HG03196 (cell line): ENCODE data around the gene TTC13.

Source experiments
- ATAC-seq: cut with Tn5 transposase; IDR thresholded peaks from one replicate; pipeline ENCODE4 v1.9.1; 2021; ENCODE audit not compliant: unreplicated experiment

The TTC13 gene

GRCh38 chr1:230909974-230910754, 68.5 kb downstream of the TTC13 start:
- no peak for ATAC-seq

GRCh38 chr1:230907472-230908205, 71.0 kb downstream of the TTC13 start:
- no peak for ATAC-seq

- ATAC-seq, result no peak
Measured at GRCh38 chr1:230906226-230906625, 72.4 kb downstream of the TTC13 start.

GRCh38 chr1:230905733-230906132, 72.9 kb downstream of the TTC13 start:
- no peak for ATAC-seq

GRCh38 chr1:230902349-230902923, 76.2 kb downstream of the TTC13 start:
- ATAC-seq, result no peak

GRCh38 chr1:230901671-230902070, 77.0 kb downstream of the TTC13 start:
- no peak for ATAC-seq

- ATAC-seq, result no peak
Measured at GRCh38 chr1:230900984-230901383, 77.7 kb downstream of the TTC13 start.

- ATAC-seq, result no peak
Measured at GRCh38 chr1:230899841-230900251, 78.8 kb downstream of the TTC13 start.

GRCh38 chr1:230898748-230899147, 79.9 kb downstream of the TTC13 start:
- ATAC-seq, result no peak

GRCh38 chr1:230898144-230898543, 80.5 kb downstream of the TTC13 start:
- ATAC-seq, result no peak

- ATAC-seq, result no peak
Measured at GRCh38 chr1:230896779-230897178, 81.9 kb downstream of the TTC13 start.

GRCh38 chr1:230895452-230895851, 83.2 kb downstream of the TTC13 start:
- ATAC-seq, result no peak

- ATAC-seq, result no peak
Measured at GRCh38 chr1:230894664-230895063, 84.0 kb downstream of the TTC13 start.

GRCh38 chr1:230894032-230894431, 84.6 kb downstream of the TTC13 start:
- ATAC-seq, result no peak

GRCh38 chr1:230892018-230892491, 86.6 kb downstream of the TTC13 start:
- ATAC-seq, result no peak

GRCh38 chr1:230891413-230891812, 87.2 kb downstream of the TTC13 start:
- no peak for ATAC-seq

- ATAC-seq, result no peak
Measured at GRCh38 chr1:230884646-230885045, 94.0 kb downstream of the TTC13 start.

- no peak for ATAC-seq
Measured at GRCh38 chr1:230883967-230884366, 94.7 kb downstream of the TTC13 start.

GRCh38 chr1:230879778-230880177, 98.9 kb downstream of the TTC13 start:
- ATAC-seq, result no peak

GRCh38 chr1:230878591-230878990, 100.1 kb downstream of the TTC13 start:
- no peak for ATAC-seq

- ATAC-seq, result no peak
Measured at GRCh38 chr1:230877924-230878590, 100.6 kb downstream of the TTC13 start.
